GM12891 (cell line): Measurements from ENCODE around the gene BCL3.

Experiments used
- DNase-seq: peaks from one replicate; pipeline ENCODE4 v3.0.0; 2011; ENCODE audit warnings: low spot score; ENCODE audit not compliant: insufficient read length
- FAIRE-seq: peaks from 2 replicates; lab custom pipeline; 2011; peaks lifted over from hg19 to GRCh38; lab: Jason Lieb, UNC
- PAX5 ChIP-seq: IDR thresholded peaks from 2 replicates; pipeline ENCODE4 v1.6.1; 2011; ENCODE audit warnings: low read length, moderate library complexity, mild to moderate bottlenecking; ENCODE audit not compliant: insufficient read depth, severe bottlenecking
- POLR2A ChIP-seq: IDR thresholded peaks from 2 replicates; pipeline ENCODE4 v1.6.1; 2011; ENCODE audit warnings: low read depth, low read length, control low read depth
- POLR2AphosphoS5 ChIP-seq: IDR thresholded peaks from 2 replicates; pipeline ENCODE4 v1.6.1; 2011; ENCODE audit warnings: low read depth, low read length, control low read depth
- POU2F2 ChIP-seq: IDR thresholded peaks from 2 replicates; pipeline ENCODE4 v1.6.1; 2011; ENCODE audit warnings: low read depth, mild to moderate bottlenecking, control low read depth, low read length, moderate library complexity
- SPI1 ChIP-seq: IDR thresholded peaks from 2 replicates; pipeline ENCODE4 v1.6.1; 2011; ENCODE audit warnings: low read depth, low read length, control low read depth
- TAF1 ChIP-seq: IDR thresholded peaks from 2 replicates; pipeline ENCODE4 v1.6.1; 2011; ENCODE audit warnings: low read depth, low read length, control low read depth

BCL3 gene

DNA sequence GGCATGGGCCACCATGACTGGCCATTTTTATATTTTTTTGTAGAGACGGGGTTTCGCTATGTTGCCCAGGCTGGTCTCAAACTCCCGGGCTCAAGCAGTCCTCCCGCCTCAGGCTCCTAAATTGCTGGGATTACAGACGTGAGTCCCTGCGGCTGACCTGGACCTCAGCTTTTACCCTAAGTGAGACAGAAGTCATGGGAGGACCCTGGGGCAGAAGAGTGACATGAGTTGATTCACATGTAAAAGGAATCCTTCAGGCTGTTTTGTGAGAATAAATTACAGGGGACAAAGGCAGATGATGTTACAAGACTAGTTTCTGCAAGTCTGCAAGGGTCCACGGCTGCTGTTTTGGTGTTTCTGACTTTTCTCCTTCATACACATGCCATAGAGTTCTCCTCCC, 57.8 kb downstream of the BCL3 start:
- DNase-seq: no peak
- TF ChIP-seq PAX5 (no peak), SPI1 (no peak), TAF1 (no peak), POLR2AphosphoS5 (no peak)
- no peak for FAIRE-seq

DNA sequence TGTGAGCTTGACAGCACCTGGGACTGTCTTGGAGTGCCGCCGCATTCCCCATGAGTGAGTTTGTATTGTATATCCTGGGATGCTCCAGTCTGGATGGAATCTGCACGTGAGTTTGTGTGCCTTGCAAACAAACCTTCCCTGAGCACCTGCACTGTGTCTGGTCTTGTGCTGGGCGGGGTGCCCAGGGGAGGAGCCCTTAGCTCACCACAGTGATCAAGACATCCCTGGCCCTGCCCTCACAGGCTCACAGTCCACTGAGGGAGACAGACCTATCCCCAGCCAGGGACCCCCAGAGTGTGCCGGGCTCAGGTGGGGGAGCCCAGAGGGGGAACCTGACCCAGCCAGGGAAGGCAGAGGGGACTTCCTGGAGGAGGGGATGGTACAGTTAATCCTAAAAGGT, 58.7 kb downstream of the BCL3 start:
- DNase-seq: no peak
- no peak for FAIRE-seq
- no peak for TF ChIP-seq SPI1

DNA sequence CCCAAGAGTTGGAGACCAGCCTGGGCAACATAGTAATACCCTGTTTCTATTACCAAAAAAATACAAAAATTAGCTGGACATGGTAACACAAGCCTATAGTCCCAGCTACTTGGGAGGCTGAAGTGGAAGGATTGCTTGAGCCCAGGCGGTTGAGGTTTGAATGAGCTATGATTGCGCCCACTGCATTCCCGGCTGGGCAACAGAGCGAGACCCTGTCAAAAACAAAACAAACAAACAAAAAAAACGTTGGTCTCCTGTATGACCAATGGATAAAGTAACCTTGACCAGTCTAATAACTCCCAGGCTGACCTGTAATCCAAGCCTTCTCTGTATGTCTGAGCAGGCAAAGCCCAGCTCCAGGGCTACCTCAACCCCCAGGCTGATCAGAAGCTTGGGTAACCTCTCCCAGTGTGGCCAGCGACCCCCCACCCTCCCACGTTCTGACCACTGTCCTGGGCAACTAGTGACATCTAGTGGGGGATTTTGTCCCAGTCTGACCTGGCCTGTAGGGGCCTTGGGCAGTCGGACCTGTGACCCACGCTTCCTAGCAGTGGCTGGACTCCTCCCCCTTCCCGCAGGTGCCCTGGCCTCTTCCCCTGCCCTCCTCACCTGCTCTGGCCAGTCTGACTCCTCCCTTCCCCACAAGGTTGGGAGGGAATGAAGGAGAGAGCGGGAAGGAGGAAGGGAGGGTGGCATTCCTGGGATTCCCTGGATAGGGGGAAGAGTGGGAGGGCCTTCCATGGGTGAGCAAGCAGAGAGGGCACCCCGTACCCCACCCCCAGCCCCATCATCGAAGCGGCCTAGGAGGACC, 59.3 kb downstream of the BCL3 start:
- TF ChIP-seq TAF1 (no peak), POU2F2 (no peak), SPI1 (no peak), PAX5 (no peak), POLR2AphosphoS5 (no peak), POLR2A (no peak)
- DNase-seq: no peak
- FAIRE-seq: no peak

DNA sequence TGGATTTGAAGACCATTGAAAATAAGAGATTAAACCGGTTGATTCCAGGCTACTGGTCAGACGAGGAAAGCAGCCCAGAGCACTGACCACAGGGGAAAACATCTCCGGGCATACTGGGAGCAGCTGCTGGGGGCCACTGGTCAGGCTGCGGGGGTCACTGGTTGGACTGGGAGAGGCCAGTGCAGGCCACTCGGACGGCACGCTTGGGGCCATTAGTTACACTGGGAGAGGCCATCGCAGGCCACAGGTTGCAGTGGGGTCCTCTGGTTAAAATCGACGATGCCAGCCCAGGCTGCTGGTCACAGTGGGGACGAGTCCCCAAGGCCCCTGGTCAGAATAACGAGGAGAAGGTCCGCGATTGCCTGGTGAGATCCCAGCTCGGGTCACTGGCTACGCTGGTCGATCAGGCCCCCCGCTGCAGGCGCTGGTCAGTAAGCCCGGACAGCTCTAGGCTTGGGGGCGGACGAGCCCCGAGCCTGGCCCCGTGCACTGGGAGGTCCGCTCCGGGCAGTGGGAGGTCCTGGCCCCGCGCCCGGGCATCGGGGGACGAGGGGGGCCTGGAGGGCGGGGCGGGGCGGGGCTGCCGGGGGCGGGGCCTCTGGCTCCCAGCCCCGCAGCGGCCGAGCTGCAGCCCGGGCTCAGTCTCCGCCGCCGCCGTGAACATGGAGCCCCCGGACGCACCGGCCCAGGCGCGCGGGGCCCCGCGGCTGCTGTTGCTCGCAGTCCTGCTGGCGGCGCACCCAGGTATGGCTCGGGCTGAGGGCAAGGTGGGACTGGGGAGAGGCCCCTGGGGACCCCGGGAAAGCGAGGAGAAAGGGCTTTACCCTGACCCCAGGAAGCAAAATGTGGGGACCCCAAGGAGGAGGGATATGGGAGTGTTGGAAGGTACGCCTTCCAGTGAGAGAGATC, 60.2 kb downstream of the BCL3 start, which contains the start of gene BCAM:
BCAM (plus strand) TSS at position 641 of the 909 bp plus-strand sequence; CDS start at position 663, 22 bp downstream.
- DNase-seq (no peak), FAIRE-seq (no peak)
- TF ChIP-seq SPI1: no peak
- no peak for TF ChIP-seq PAX5
- TF ChIP-seq POLR2AphosphoS5: no peak
- TF ChIP-seq TAF1: no peak
- TF ChIP-seq POU2F2: no peak
- TF ChIP-seq POLR2A: no peak
